Lower lobe of right lung (tissue), 2 donors: ENCODE data around the gene HNRNPA0. TPM values are rescaled to one million over a fixed set of nuclear protein-coding genes. Genes with fewer than 3 reads are reported as not detected.

Source experiments
- ATAC-seq, 2 donors: fragments of 200-7000 bp; cut with Tn5 transposase; one replicate each; pipeline ENCODE4 v1.9.1; 2020 to 2022; ENCODE audit warnings: mild to moderate bottlenecking in 2 of 2, moderate library complexity in 2 of 2
- DNase-seq: peaks from one replicate; pipeline ENCODE4 v3.0.0-alpha.2; 2020
- H3K27ac ChIP-seq: fragments of 200-600 bp; one replicate; pipeline ENCODE4 v1.8.0; 2022
- H3K27me3 ChIP-seq: fragments of 200-600 bp; one replicate; pipeline ENCODE4 v1.8.0; 2022; ENCODE audit warnings: low read depth
- H3K36me3 ChIP-seq: fragments of 200-600 bp; one replicate; pipeline ENCODE4 v1.8.0; 2022; ENCODE audit warnings: mild to moderate bottlenecking
- H3K4me1 ChIP-seq: fragments of 200-600 bp; one replicate; pipeline ENCODE4 v1.8.0; 2022
- H3K4me3 ChIP-seq: fragments of 200-600 bp; one replicate; pipeline ENCODE4 v1.8.0; 2022; ENCODE audit warnings: mild to moderate bottlenecking
- H3K9me3 ChIP-seq: fragments of 200-600 bp; one replicate; pipeline ENCODE4 v1.8.0; 2022
- CTCF ChIP-seq: fragments of 200-600 bp; IDR thresholded peaks from one replicate; pipeline ENCODE4 v1.8.0; 2022; ENCODE audit warnings: antibody characterized with exemption, mild to moderate bottlenecking
- intact Hi-C: fragments of 100-400 bp; cut with DNase I; formaldehyde crosslinking; loops from one replicate; pipeline ENCODE4 v1.11.0; 2022
- total RNA-seq: library from RNA; stranded (reverse); fragmentation: NEBNext Ultra II Directional; extraction: Animal tissue kit (Norgen Biotek cat#: 25700); gene quantifications from one replicate; pipeline ENCODE4 v1.2.1, GENCODE V29; 2021
- donor health status: DM: no; HTN: yes; CAD: no; lungs with severe emphysema.

The HNRNPA0 gene
- total RNA-seq, 1 donor from 2014 or later = 21.7 TPM

GRCh38 chr5:137758715-137759306 lies 4.6 kb upstream of the HNRNPA0 start:
- intact Hi-C loops = no loop called here
- H3K27ac ChIP-seq = no peak overlapping the region
- DNase-seq = no peak
- no peaks in the 10 kb centered on the region for H3K36me3 ChIP-seq
- no peak for ATAC-seq
- no peak overlapping the region for H3K4me3 ChIP-seq
- H3K9me3 ChIP-seq = no peaks in the 10 kb centered on the region
- H3K27me3 ChIP-seq = no peaks in the 10 kb centered on the region
- no peak for TF ChIP-seq CTCF
- peaks cover 5% of the 10 kb centered on the region for H3K4me1 ChIP-seq

- TF ChIP-seq CTCF = no peak
Observed at GRCh38 chr5:137758121-137758520, 4.0 kb upstream of the HNRNPA0 start.

GRCh38 chr5:137757634-137758033 lies 3.5 kb upstream of the HNRNPA0 start:
- intact Hi-C loops = no loop called here
- Histone ChIP-seq H3K4me1 (peaks cover 5% of the 10 kb centered on the region), H3K4me3 (no peak overlapping the region), H3K9me3 (no peaks in the 10 kb centered on the region), H3K27ac (no peak overlapping the region), H3K36me3 (no peaks in the 10 kb centered on the region), H3K27me3 (no peaks in the 10 kb centered on the region)
- DNase-seq = no peak
- ATAC-seq = no peak
- no peak for TF ChIP-seq CTCF

More at GRCh38 chr5:137758121-137758520, 4.0 kb upstream of the HNRNPA0 start:
- H3K36me3 ChIP-seq = no peaks in the 10 kb centered on the region
- ATAC-seq (no peak), DNase-seq (no peak)
- peaks cover 5% of the 10 kb centered on the region for H3K4me1 ChIP-seq
- no peaks in the 10 kb centered on the region for H3K27me3 ChIP-seq
- intact Hi-C loops = no loop called here
- no peak overlapping the region for H3K27ac ChIP-seq
- no peaks in the 10 kb centered on the region for H3K9me3 ChIP-seq
- no peak overlapping the region for H3K4me3 ChIP-seq

GRCh38 chr5:137754961-137755762 lies 999 bp upstream of the HNRNPA0 start:
- no peak for TF ChIP-seq CTCF
- DNase-seq (no peak), ATAC-seq (peak; percentile 50 to 60)
- peak overlapping the region; percentile 99 for H3K27ac ChIP-seq
- intact Hi-C loops = no loop called here
- peaks cover 28% of the 10 kb centered on the region for H3K4me1 ChIP-seq
- H3K9me3 ChIP-seq = no peaks in the 10 kb centered on the region
- H3K36me3 ChIP-seq = no peaks in the 10 kb centered on the region
- H3K4me3 ChIP-seq = peak overlapping the region; percentile 82
- H3K27me3 ChIP-seq = no peaks in the 10 kb centered on the region

GRCh38 chr5:137753691-137754187 lies 424 bp downstream of the HNRNPA0 start:
- Histone ChIP-seq H3K4me3 (peak overlapping the region; percentile 82), H3K9me3 (no peaks in the 10 kb centered on the region), H3K27me3 (no peaks in the 10 kb centered on the region), H3K27ac (peak overlapping the region; percentile 99), H3K36me3 (no peaks in the 10 kb centered on the region), H3K4me1 (peaks cover 40% of the 10 kb centered on the region)
- no peak for TF ChIP-seq CTCF
- ATAC-seq (peak; percentile 51 to 55), DNase-seq (no peak)
- intact Hi-C loops = no loop called here
